PC-3 (cell line): ENCODE results near the gene BCR. TPM values are rescaled to one million over a fixed set of nuclear protein-coding genes. Genes with fewer than 3 reads are reported as not detected.

Experiments used
- ATAC-seq: fragments of 200-7000 bp; cut with Tn5 transposase; 2 replicates; pipeline ENCODE4 v1.9.1; 2020; ENCODE audit warnings: mild to moderate bottlenecking, moderate library complexity
- BruUV-seq: library from RNA; stranded (reverse); fragments of 400-500 nt; replicated peaks from 2 replicates; lab custom pipeline; 2021; lab: Mats Ljungman, UMichigan
- CTCF ChIA-PET: fragments of 300-600 bp; sonication (Branson Sonifier 250); formaldehyde crosslinking; loops from one replicate; lab custom pipeline; 2022; ENCODE audit warnings: antibody characterized with exemption; lab: Charles Lee
- POLR2A ChIA-PET: fragments of 300-600 bp; sonication (Branson Sonifier 250); formaldehyde crosslinking; loops from one replicate; lab custom pipeline; 2022; ENCODE audit warnings: antibody characterized with exemption; ENCODE audit not compliant: unreplicated experiment; lab: Charles Lee
- DNase-seq: peaks from one replicate; pipeline ENCODE4 v3.0.0-alpha.2; 2015
- H2AFZ ChIP-seq: fragments of 300-600 bp; sonication (generic); 2 replicates; pipeline ENCODE4 v1.6.0; 2016; ENCODE audit warnings: antibody characterized with exemption, low read length
- H3F3A ChIP-seq: fragments of 300-600 bp; sonication (generic); one replicate; pipeline ENCODE4 v1.6.0; 2017; ENCODE audit warnings: antibody characterized with exemption, low read length, control low read depth, mild to moderate bottlenecking; ENCODE audit not compliant: unreplicated experiment
- H3K27ac ChIP-seq: fragments of 300-600 bp; sonication (generic); 2 replicates; pipeline ENCODE4 v1.5.1; 2016; ENCODE audit warnings: mild to moderate bottlenecking, low read length
- H3K27me3 ChIP-seq: fragments of 300-600 bp; sonication (generic); 2 replicates; pipeline ENCODE4 v1.6.1; 2016; ENCODE audit warnings: low read length, mixed read lengths
- H3K36me3 ChIP-seq: fragments of 300-600 bp; sonication (generic); 2 replicates; pipeline ENCODE4 v1.6.1; 2016; ENCODE audit warnings: low read depth, mixed run types, low read length, mixed read lengths
- H3K4me1 ChIP-seq: fragments of 300-600 bp; sonication (generic); 2 replicates; pipeline ENCODE4 v1.5.1; 2016; ENCODE audit warnings: low read length; ENCODE audit not compliant: insufficient read depth
- H3K4me2 ChIP-seq: fragments of 300-600 bp; sonication (generic); 2 replicates; pipeline ENCODE4 v1.6.0; 2016; ENCODE audit warnings: low read length
- H3K4me3 ChIP-seq: fragments of 300-600 bp; sonication (generic); 2 replicates; pipeline ENCODE4 v1.5.1; 2016; ENCODE audit warnings: mild to moderate bottlenecking, low read length, mixed read lengths
- H3K79me2 ChIP-seq: fragments of 300-600 bp; sonication (generic); 2 replicates; pipeline ENCODE4 v1.6.1; 2017; ENCODE audit warnings: low read length, mixed read lengths
- H3K9ac ChIP-seq: fragments of 300-600 bp; sonication (generic); 2 replicates; pipeline ENCODE4 v1.6.0; 2016; ENCODE audit warnings: mild to moderate bottlenecking, low read length
- H3K9me2 ChIP-seq: fragments of 300-600 bp; sonication (generic); replicated peaks from 2 replicates; pipeline ENCODE4 v1.6.1; 2016; ENCODE audit warnings: mixed run types, low read length, mixed read lengths
- H3K9me3 ChIP-seq: fragments of 300-600 bp; sonication (generic); 2 replicates; pipeline ENCODE4 v1.6.1; 2016; ENCODE audit warnings: low read length, mixed read lengths
- H4K20me1 ChIP-seq: fragments of 300-600 bp; sonication (generic); 2 replicates; pipeline ENCODE4 v1.6.1; 2016; ENCODE audit warnings: low read length, mixed read lengths
- EZH2 ChIP-seq: fragments of 300-600 bp; sonication (generic); IDR thresholded peaks from one replicate; pipeline ENCODE4 v1.6.1; 2017; ENCODE audit warnings: antibody characterized with exemption, mild to moderate bottlenecking, low read length; ENCODE audit not compliant: unreplicated experiment
- EZH2phosphoT487 ChIP-seq: fragments of 300-600 bp; sonication (generic); IDR thresholded peaks from 2 replicates; pipeline ENCODE4 v1.6.1; 2018; ENCODE audit warnings: mild to moderate bottlenecking, antibody characterized with exemption, low read length, borderline replicate concordance
- intact Hi-C: fragments of 100-400 bp; cut with micrococcal nuclease; formaldehyde crosslinking; loops from 2 replicates; pipeline ENCODE4 v1.9.0; 2023
- total RNA-seq: library from RNA; depleted of rRNA; stranded (reverse); fragments of >200 nt; gene quantifications from 2 replicates; pipeline ENCODE4 v1.2.3, GENCODE V29; 2014
- TF ChIP-seq, protein P1 (sequence below): fragments of 300-600 bp; sonication (generic); conservative IDR thresholded peaks from 2 replicates; pipeline ENCODE4 v1.5.1; 2017; ENCODE audit warnings: antibody characterized with exemption, low read depth, mild to moderate bottlenecking, low read length

The BCR gene
- total RNA-seq, 1 experiment from 2014 or later: 36.8 TPM

DNA sequence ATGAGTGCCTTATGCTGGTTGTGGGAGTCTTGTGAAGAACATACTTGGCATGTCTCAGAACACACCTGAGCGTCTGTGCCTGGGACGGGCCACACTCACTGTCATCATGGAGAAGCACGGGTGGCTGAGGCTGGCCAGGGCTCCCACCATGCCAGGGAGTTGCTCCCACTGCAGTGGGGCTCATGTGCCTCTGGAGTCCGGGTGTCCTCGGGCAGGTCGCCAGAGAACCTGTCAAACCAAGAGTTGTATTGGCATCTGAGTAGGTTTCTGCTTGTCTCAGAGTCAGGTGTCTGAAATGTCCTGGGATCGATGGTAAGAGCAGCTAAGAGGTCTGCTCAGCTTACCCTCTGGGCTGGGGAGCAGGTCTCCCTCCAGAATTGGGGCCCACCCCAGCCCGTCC, 92.1 kb downstream of the BCR start:
- TF ChIP-seq EZH2: no peak
- TF ChIP-seq, protein P1, sequence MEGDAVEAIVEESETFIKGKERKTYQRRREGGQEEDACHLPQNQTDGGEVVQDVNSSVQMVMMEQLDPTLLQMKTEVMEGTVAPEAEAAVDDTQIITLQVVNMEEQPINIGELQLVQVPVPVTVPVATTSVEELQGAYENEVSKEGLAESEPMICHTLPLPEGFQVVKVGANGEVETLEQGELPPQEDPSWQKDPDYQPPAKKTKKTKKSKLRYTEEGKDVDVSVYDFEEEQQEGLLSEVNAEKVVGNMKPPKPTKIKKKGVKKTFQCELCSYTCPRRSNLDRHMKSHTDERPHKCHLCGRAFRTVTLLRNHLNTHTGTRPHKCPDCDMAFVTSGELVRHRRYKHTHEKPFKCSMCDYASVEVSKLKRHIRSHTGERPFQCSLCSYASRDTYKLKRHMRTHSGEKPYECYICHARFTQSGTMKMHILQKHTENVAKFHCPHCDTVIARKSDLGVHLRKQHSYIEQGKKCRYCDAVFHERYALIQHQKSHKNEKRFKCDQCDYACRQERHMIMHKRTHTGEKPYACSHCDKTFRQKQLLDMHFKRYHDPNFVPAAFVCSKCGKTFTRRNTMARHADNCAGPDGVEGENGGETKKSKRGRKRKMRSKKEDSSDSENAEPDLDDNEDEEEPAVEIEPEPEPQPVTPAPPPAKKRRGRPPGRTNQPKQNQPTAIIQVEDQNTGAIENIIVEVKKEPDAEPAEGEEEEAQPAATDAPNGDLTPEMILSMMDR: no peak
- TF ChIP-seq EZH2phosphoT487: no peak
- intact Hi-C loops: no loop called here
- CTCF ChIA-PET: no interaction called here
- no peaks in the 10 kb centered on the region for H3K9me3 ChIP-seq
- no peak for DNase-seq
- no peaks in the 10 kb centered on the region for H3K9me2 ChIP-seq
- no peaks in the 10 kb centered on the region for H3K79me2 ChIP-seq
- no peaks in the 10 kb centered on the region; the same call in 1 of the 2 replicates for H3K36me3 ChIP-seq
- POLR2A ChIA-PET: no interaction called here
- no peak overlapping the region for H3K9ac ChIP-seq
- H3K4me2 ChIP-seq: no peak overlapping the region
- H3K4me1 ChIP-seq: no peaks in the 10 kb centered on the region
- no peaks in the 10 kb centered on the region for H4K20me1 ChIP-seq
- BruUV-seq: no TSS peak
- H3K4me3 ChIP-seq: no peak overlapping the region
- H2AFZ ChIP-seq: no peak overlapping the region
- H3K27me3 ChIP-seq: no peaks in the 10 kb centered on the region
- no peak overlapping the region for H3K27ac ChIP-seq
- ATAC-seq: no peak
- H3F3A ChIP-seq: no peaks in the 10 kb centered on the region

DNA sequence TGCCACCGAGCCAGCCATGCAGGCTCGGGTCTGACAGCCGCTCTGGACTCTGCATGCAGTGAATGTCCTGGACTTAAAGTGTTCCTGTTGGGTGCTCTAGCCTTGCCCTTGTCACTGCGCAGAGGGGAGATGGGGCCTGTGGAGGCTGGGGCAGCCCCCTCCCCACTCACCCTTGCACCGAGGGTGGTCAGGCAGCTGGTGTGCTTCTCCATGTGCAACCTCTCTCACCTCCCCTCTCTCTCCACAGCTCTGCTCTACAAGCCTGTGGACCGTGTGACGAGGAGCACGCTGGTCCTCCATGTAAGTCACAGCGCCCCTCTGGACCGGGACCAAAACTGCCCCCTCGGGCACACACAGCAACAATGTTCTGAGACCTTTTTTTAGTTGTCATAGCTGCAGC, 92.5 kb downstream of the BCR start:
- Histone ChIP-seq H3K36me3 (no peaks in the 10 kb centered on the region; the same call in 1 of the 2 replicates), H2AFZ (no peak overlapping the region), H3K9me2 (no peaks in the 10 kb centered on the region), H3K4me1 (no peaks in the 10 kb centered on the region), H3K79me2 (no peaks in the 10 kb centered on the region), H3K4me2 (no peak overlapping the region), H4K20me1 (no peaks in the 10 kb centered on the region), H3F3A (no peaks in the 10 kb centered on the region), H3K9ac (no peak overlapping the region), H3K9me3 (no peaks in the 10 kb centered on the region), H3K27me3 (no peaks in the 10 kb centered on the region), H3K27ac (no peak overlapping the region), H3K4me3 (no peak overlapping the region)
- intact Hi-C loops: no loop called here
- BruUV-seq: no TSS peak
- ChIA-PET CTCF (no interaction called here), POLR2A (no interaction called here)
- TF ChIP-seq EZH2: no peak
- TF ChIP-seq, protein P1: no peak
- TF ChIP-seq EZH2phosphoT487: no peak
- DNase-seq (no peak), ATAC-seq (no peak)

DNA sequence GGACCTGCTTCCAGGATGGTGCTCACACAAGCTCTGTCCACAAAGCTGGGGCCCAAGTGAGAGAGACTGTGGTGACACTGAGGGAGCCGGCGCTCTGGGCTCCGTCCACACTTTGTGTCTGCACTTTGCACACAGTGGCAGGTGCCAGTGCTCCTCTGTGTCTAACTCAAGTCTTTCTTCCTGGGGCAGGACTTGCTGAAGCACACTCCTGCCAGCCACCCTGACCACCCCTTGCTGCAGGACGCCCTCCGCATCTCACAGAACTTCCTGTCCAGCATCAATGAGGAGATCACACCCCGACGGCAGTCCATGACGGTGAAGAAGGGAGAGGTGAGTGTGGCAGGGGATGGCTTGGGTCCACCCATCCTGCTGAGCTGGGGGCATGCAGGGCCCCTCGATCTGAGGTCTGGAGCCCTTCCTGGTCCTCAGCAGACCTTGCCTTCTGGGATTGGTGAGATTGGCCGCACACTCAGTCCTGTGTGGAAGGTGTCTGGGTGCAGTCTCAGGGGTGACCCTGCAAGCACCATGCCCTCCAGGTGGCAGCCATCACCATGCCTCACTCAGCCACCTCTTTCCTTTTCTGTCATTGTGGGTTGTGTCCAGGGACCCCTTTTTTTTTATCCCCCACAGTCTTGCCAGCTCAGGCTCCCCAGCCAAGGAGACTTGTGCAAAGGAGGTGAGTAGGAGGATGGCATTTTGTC, 93.3 kb downstream of the BCR start:
- Histone ChIP-seq H3K9ac (no peak overlapping the region), H3K4me2 (no peak overlapping the region), H3K27me3 (no peaks in the 10 kb centered on the region), H2AFZ (no peak overlapping the region), H3F3A (no peaks in the 10 kb centered on the region), H3K9me3 (no peaks in the 10 kb centered on the region), H4K20me1 (no peaks in the 10 kb centered on the region), H3K9me2 (no peaks in the 10 kb centered on the region), H3K36me3 (no peaks in the 10 kb centered on the region; the same call in 1 of the 2 replicates), H3K27ac (no peak overlapping the region), H3K4me3 (no peak overlapping the region), H3K79me2 (no peaks in the 10 kb centered on the region), H3K4me1 (peaks cover 1% of the 10 kb centered on the region; the same call in 1 of the 2 replicates)
- no peak for ATAC-seq
- TF ChIP-seq EZH2phosphoT487 (no peak), EZH2 (no peak)
- TF ChIP-seq, protein P1: no peak
- BruUV-seq: no TSS peak
- intact Hi-C loops: no loop called here
- POLR2A ChIA-PET: no interaction called here
- DNase-seq: no peak
- CTCF ChIA-PET: no interaction called here
